GM18517 (cell line): ENCODE data around the gene HIPK2.
A peak's percentile ranks its signal among the peaks of the same experiment; 100 is the strongest.

Experiments used
- ATAC-seq: cut with Tn5 transposase; IDR thresholded peaks from one replicate; pipeline ENCODE4 v1.9.1; 2021; ENCODE audit warnings: mild to moderate bottlenecking, moderate library complexity; ENCODE audit not compliant: unreplicated experiment

HIPK2 gene

GRCh38 chr7:139777948-139778841 lies at the start of gene HIPK2:
TSS of gene HIPK2 (minus strand) at chr7:139777998. CDS start at chr7:139777623, 375 bp downstream.
- ATAC-seq, result peak; percentile 61

GRCh38 chr7:139827042-139827441 lies 49.2 kb upstream of the HIPK2 start:
- ATAC-seq, result no peak

- ATAC-seq, result no peak
Observed at GRCh38 chr7:139825666-139826290, 48.0 kb upstream of the HIPK2 start.

GRCh38 chr7:139823959-139824521 lies 46.2 kb upstream of the HIPK2 start:
- no peak for ATAC-seq

GRCh38 chr7:139822855-139823254 lies 45.1 kb upstream of the HIPK2 start:
- ATAC-seq, result no peak

GRCh38 chr7:139821349-139822105 lies 43.7 kb upstream of the HIPK2 start:
- ATAC-seq, result no peak

- no peak for ATAC-seq
Observed at GRCh38 chr7:139820089-139820488, 42.3 kb upstream of the HIPK2 start.

GRCh38 chr7:139817249-139817648 lies 39.5 kb upstream of the HIPK2 start:
- no peak for ATAC-seq

- no peak for ATAC-seq
Observed at GRCh38 chr7:139813689-139814088, 35.9 kb upstream of the HIPK2 start.

- ATAC-seq, result no peak
Observed at GRCh38 chr7:139813151-139813550, 35.4 kb upstream of the HIPK2 start.

GRCh38 chr7:139811066-139811465 lies 33.3 kb upstream of the HIPK2 start:
- no peak for ATAC-seq

- no peak for ATAC-seq
Observed at GRCh38 chr7:139808846-139809442, 31.1 kb upstream of the HIPK2 start.

GRCh38 chr7:139808427-139808826 lies 30.6 kb upstream of the HIPK2 start:
- ATAC-seq, result no peak

- no peak for ATAC-seq
Observed at GRCh38 chr7:139807009-139807408, 29.2 kb upstream of the HIPK2 start.

- no peak for ATAC-seq
Observed at GRCh38 chr7:139804571-139804970, 26.8 kb upstream of the HIPK2 start.

- ATAC-seq, result no peak
Observed at GRCh38 chr7:139799586-139799985, 21.8 kb upstream of the HIPK2 start.

GRCh38 chr7:139798892-139799291 lies 21.1 kb upstream of the HIPK2 start:
- ATAC-seq, result no peak

- no peak for ATAC-seq
Observed at GRCh38 chr7:139798221-139798620, 20.4 kb upstream of the HIPK2 start.

GRCh38 chr7:139797607-139798006 lies 19.8 kb upstream of the HIPK2 start:
- ATAC-seq, result no peak

GRCh38 chr7:139791316-139791715 lies 13.5 kb upstream of the HIPK2 start:
- ATAC-seq, result no peak

- ATAC-seq, result no peak
Observed at GRCh38 chr7:139784648-139785047, 6.8 kb upstream of the HIPK2 start.
